Measurements from ENCODE around the gene LSP1. TPM values are rescaled to one million over a fixed set of nuclear protein-coding genes. Genes with fewer than 3 reads are reported as not detected.
A peak's percentile ranks its signal among the peaks of the same experiment; 100 is the strongest.
"Not testable (repeated sequence)": the region's sequence is repeated elsewhere in the genome, so short reads cannot be mapped to it uniquely, and the experiment has no call there.

LSP1 gene
- total RNA-seq, 2 experiments from 2014 or later, result 228 to 232 TPM

DNA sequence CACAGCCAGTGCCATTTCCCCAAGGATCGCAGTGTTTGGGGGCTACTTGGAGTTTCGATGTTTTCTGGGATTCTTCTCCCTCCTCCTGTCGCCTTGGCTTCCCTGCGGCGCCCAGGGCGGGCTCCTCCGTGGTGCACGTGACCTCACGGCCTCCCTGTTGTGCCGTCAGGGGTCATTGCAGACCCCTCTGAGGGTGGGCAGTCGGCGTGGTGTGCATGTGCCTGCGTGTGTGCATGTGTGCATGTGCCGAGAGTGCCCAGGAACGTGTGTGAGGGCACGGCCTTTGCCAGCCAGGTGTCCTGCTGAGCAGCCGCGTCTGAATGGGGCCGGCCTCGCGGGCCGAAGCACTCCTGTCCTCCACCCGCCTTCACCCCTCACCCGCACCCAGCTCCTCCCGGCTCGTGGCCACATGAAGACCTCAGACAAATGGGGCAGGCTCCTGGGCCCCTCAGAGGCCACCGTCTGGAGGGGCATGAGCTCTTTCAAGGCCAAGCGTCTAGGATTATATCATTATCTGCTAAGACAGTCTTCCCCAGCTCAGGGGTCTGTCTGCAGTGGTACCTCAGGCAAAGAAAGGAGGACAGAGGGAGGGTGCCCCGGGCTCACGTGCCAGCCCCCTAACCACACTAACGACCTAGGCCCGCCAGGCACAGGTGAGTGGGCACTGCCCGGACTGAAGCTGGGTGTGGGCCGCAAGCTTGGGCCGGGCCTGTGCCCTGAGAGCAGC, 84.9 kb downstream of the LSP1 start:
- Histone ChIP-seq H3K4me3 (ENCODE audit: low read length) (no peak overlapping the region), H3K4me1 (ENCODE audit: insufficient read depth, low read length) (peaks cover 3% of the 10 kb centered on the region), H3K27me3 (ENCODE audit: control insufficient read depth in 1 of 2, insufficient read depth in 2 of 2, low read length in 2 of 2) (no peaks in the 10 kb centered on the region), H3K36me3 (ENCODE audit: insufficient read depth, low read length) (no peaks in the 10 kb centered on the region), H3K27ac (ENCODE audit: low read depth in 1 of 2, low read length in 2 of 2) (no peak overlapping the region), H3K9me3 (ENCODE audit: control insufficient read depth in 1 of 2, insufficient read depth in 1 of 2, low read length in 2 of 2) (no peaks in the 10 kb centered on the region)
- Mint-ChIP-seq H3K9me3 (no peaks in the 10 kb centered on the region), H3K27me3 (peaks cover 4% of the 10 kb centered on the region), H3K27ac (no peak overlapping the region), H3K36me3 (ENCODE audit: low read depth) (no peaks in the 10 kb centered on the region), H3K4me3 (no peak overlapping the region), H3K4me1 (ENCODE audit: low read depth) (no peaks in the 10 kb centered on the region)
- no peak for ATAC-seq (ENCODE audit: poor library complexity)
- TF ChIP-seq, protein P1, sequence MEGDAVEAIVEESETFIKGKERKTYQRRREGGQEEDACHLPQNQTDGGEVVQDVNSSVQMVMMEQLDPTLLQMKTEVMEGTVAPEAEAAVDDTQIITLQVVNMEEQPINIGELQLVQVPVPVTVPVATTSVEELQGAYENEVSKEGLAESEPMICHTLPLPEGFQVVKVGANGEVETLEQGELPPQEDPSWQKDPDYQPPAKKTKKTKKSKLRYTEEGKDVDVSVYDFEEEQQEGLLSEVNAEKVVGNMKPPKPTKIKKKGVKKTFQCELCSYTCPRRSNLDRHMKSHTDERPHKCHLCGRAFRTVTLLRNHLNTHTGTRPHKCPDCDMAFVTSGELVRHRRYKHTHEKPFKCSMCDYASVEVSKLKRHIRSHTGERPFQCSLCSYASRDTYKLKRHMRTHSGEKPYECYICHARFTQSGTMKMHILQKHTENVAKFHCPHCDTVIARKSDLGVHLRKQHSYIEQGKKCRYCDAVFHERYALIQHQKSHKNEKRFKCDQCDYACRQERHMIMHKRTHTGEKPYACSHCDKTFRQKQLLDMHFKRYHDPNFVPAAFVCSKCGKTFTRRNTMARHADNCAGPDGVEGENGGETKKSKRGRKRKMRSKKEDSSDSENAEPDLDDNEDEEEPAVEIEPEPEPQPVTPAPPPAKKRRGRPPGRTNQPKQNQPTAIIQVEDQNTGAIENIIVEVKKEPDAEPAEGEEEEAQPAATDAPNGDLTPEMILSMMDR (IDR thresholded peaks at IDR 0.05), result no peak
- ChIA-PET CTCF (no interaction called here), POLR2A (no interaction called here)
- DNase-seq, result peak in 1 of 14 experiments; percentile 0
- intact Hi-C loops (cut with DNase I, micrococcal nuclease), result loop anchor here in 1 of 2 experiments (1.0 kb wide), 1 partner anchor 22 kb away; no protein-coding TSS in a partner anchor

DNA sequence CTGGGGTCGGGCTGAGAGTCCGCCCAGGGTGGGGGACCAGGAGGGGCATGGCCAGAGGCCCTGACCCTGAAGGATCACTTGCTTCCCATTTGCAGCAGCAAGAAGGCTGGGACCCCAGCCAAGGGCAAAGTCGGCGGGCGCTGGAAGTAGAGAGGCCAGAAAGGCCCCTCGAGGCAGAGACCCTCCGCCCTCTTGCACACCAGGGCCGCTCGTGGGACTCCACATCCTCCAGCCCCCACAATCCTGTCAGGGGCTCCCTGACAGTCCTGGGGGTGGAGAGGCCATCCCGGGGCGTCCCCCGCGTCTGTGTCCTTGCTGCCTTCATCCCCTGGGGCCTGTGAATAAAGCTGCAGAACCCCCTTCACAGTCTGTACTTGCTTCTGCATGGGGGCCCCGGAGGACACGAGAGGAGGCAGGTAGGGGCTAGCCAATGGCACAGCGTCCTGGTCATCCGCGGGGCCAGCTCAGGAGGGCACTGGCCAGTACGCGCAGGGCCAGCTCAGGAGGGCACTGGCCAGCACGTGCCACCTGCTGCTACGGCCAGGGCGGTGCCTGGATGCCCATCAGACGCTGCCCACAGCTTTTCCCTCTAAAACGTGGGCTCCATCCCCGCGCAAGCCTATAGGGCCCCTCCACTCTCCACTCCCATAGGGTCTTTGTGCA, 85.6 kb downstream of the LSP1 start:
- Mint-ChIP-seq H3K27me3 (peaks cover 4% of the 10 kb centered on the region), H3K4me3 (no peak overlapping the region), H3K27ac (no peak overlapping the region), H3K36me3 (ENCODE audit: low read depth) (no peaks in the 10 kb centered on the region), H3K4me1 (ENCODE audit: low read depth) (no peaks in the 10 kb centered on the region), H3K9me3 (no peaks in the 10 kb centered on the region)
- ATAC-seq (ENCODE audit: poor library complexity) (no peak), DNase-seq (peak in 1 of 14 experiments; percentile 0)
- CTCF ChIA-PET, result no interaction called here
- intact Hi-C loops (cut with DNase I, micrococcal nuclease), result loop anchor here (1.0 kb wide), 3 partner anchors 23 to 44 kb away; no protein-coding TSS in a partner anchor
- Histone ChIP-seq H3K4me1 (ENCODE audit: insufficient read depth, low read length) (peaks cover 3% of the 10 kb centered on the region), H3K9me3 (ENCODE audit: control insufficient read depth in 1 of 2, insufficient read depth in 1 of 2, low read length in 2 of 2) (no peaks in the 10 kb centered on the region), H3K4me3 (ENCODE audit: low read length) (no peak overlapping the region), H3K27ac (ENCODE audit: low read depth in 1 of 2, low read length in 2 of 2) (no peak overlapping the region), H3K36me3 (ENCODE audit: insufficient read depth, low read length) (no peaks in the 10 kb centered on the region), H3K27me3 (ENCODE audit: control insufficient read depth in 1 of 2, insufficient read depth in 2 of 2, low read length in 2 of 2) (no peaks in the 10 kb centered on the region)
- POLR2A ChIA-PET, result no interaction called here
- TF ChIP-seq, protein P1 (IDR thresholded peaks at IDR 0.05), result no peak

DNA sequence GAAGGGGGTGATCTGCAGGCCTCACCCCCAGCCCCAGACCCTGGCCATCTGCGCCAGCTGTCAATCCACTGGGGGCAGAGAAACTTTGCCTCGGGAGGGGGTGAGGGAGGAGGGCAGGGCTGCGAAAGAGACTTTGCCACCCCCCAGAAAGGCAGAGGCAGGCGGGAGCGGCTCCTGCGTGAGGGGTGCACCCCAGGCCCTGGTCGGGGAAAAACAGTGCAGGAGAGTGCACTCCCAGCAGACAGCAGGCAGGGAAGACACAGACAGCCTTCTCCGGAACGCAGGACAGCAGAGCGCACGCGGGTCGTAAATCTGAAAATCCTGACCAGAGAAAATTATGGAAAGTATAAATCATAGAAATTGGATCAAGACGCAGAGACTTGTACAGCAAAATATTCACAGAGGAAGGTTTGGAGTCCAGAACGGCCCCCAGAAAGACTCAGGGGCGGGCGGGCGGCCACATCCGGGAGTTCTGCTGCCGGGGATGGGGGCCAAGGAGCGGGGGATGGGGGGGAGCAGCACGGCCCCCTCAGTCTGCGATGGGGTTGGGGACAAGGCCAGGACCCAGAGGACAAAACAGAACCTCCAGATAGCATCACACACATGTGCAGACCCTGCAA, 86.2 kb downstream of the LSP1 start:
- Mint-ChIP-seq H3K4me3 (no peak overlapping the region), H3K36me3 (ENCODE audit: low read depth) (no peaks in the 10 kb centered on the region), H3K9me3 (no peaks in the 10 kb centered on the region), H3K4me1 (ENCODE audit: low read depth) (no peaks in the 10 kb centered on the region), H3K27ac (no peak overlapping the region), H3K27me3 (peaks cover 4% of the 10 kb centered on the region)
- ChIA-PET CTCF (no interaction called here), POLR2A (no interaction called here)
- TF ChIP-seq, protein P1 (IDR thresholded peaks at IDR 0.05), result no peak
- no peak overlapping the region for H3K27ac ChIP-seq (ENCODE audit: low read depth in 1 of 2, low read length in 2 of 2)
- no peaks in the 10 kb centered on the region for H3K9me3 ChIP-seq (ENCODE audit: control insufficient read depth in 1 of 2, insufficient read depth in 1 of 2, low read length in 2 of 2)
- no peak overlapping the region for H3K4me3 ChIP-seq (ENCODE audit: low read length)
- no peak for ATAC-seq (ENCODE audit: poor library complexity)
- H3K36me3 ChIP-seq (ENCODE audit: insufficient read depth, low read length), result no peaks in the 10 kb centered on the region
- no peaks in the 10 kb centered on the region for H3K27me3 ChIP-seq (ENCODE audit: control insufficient read depth in 1 of 2, insufficient read depth in 2 of 2, low read length in 2 of 2)
- intact Hi-C loops (cut with DNase I, micrococcal nuclease), result loop anchor here (1.0 kb wide), 2 partner anchors 41 to 45 kb away; no protein-coding TSS in a partner anchor
- H3K4me1 ChIP-seq (ENCODE audit: insufficient read depth, low read length), result peaks cover 3% of the 10 kb centered on the region
- DNase-seq, result peak in 1 of 14 experiments; percentile 1

DNA sequence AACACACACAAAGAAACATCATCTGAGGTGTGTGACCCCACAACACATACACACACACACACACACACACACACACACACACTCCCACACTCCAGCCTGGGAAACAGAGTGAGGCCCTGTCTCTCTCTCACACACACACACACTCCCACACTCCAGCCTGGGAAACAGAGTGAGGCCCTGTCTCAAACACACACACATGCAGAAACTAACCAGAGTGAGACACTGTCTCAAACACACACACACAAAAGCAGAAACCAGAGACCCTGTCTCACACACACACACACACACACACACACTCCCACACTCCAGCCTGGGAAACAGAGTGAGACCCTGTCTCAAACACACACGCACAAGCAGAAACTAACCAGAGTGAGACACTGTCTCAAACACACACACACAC, 86.9 kb downstream of the LSP1 start:
- ATAC-seq (ENCODE audit: poor library complexity); H3K27ac ChIP-seq (ENCODE audit: low read depth in 1 of 2, low read length in 2 of 2); H3K36me3 Mint-ChIP-seq (ENCODE audit: low read depth); H3K27ac Mint-ChIP-seq; H3K4me1 ChIP-seq (ENCODE audit: insufficient read depth, low read length); H3K27me3 ChIP-seq (ENCODE audit: control insufficient read depth in 1 of 2, insufficient read depth in 2 of 2, low read length in 2 of 2); H3K9me3 Mint-ChIP-seq; H3K4me3 ChIP-seq (ENCODE audit: low read length); H3K9me3 ChIP-seq (ENCODE audit: control insufficient read depth in 1 of 2, insufficient read depth in 1 of 2, low read length in 2 of 2); CTCF ChIA-PET; H3K4me3 Mint-ChIP-seq; H3K27me3 Mint-ChIP-seq; POLR2A ChIA-PET; DNase-seq; H3K36me3 ChIP-seq (ENCODE audit: insufficient read depth, low read length); H3K4me1 Mint-ChIP-seq (ENCODE audit: low read depth): not testable (repeated sequence)
- intact Hi-C loops (cut with DNase I, micrococcal nuclease), result loop anchor here (1.0 kb wide), 2 partner anchors 41 to 45 kb away; no protein-coding TSS in a partner anchor
